ENCODE data around the gene MAU2.

MAU2 gene, protein sequence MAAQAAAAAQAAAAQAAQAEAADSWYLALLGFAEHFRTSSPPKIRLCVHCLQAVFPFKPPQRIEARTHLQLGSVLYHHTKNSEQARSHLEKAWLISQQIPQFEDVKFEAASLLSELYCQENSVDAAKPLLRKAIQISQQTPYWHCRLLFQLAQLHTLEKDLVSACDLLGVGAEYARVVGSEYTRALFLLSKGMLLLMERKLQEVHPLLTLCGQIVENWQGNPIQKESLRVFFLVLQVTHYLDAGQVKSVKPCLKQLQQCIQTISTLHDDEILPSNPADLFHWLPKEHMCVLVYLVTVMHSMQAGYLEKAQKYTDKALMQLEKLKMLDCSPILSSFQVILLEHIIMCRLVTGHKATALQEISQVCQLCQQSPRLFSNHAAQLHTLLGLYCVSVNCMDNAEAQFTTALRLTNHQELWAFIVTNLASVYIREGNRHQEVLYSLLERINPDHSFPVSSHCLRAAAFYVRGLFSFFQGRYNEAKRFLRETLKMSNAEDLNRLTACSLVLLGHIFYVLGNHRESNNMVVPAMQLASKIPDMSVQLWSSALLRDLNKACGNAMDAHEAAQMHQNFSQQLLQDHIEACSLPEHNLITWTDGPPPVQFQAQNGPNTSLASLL

DNA sequence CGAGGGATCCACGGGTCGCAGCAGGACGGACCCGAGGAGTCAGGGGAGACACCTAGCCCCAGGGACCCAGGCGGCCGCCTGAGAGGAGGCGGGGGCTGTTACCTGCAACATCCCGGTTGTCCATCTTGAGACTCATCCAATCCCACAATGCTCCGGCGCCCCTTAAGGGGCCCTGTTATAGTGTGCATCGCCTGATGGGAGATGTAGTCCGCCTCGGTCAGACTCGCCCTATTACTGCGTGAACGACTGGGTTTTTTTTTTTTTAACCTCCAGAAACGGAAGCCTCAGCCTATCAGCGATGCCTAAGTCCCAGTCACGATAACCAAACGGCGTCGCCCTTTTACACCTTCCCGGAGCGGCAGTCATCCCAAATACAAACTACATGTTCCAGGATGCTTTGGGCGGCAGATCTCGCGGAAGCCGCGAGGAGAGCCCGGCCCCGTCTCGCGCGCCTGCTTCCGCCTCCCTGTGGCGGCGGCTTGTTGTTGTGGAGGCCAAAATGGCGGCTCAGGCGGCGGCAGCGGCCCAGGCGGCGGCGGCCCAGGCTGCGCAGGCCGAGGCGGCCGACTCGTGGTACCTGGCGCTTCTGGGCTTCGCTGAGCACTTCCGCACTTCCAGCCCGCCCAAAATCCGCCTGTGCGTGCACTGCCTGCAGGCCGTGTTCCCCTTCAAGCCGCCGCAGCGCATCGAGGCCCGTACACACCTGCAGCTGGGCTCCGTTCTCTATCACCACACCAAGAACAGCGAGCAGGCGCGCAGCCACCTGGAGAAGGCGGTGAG lies at the start of gene MAU2, which contains the start of gene SUGP1:
MAU2 (plus strand) TSS at position 469 of the 780 bp plus-strand sequence; CDS start at position 500, 31 bp downstream.
SUGP1 (minus strand) TSS at position 149 of the 780 bp plus-strand sequence; CDS start at position 136, 13 bp downstream.
- DNase-seq, result no peak

DNA sequence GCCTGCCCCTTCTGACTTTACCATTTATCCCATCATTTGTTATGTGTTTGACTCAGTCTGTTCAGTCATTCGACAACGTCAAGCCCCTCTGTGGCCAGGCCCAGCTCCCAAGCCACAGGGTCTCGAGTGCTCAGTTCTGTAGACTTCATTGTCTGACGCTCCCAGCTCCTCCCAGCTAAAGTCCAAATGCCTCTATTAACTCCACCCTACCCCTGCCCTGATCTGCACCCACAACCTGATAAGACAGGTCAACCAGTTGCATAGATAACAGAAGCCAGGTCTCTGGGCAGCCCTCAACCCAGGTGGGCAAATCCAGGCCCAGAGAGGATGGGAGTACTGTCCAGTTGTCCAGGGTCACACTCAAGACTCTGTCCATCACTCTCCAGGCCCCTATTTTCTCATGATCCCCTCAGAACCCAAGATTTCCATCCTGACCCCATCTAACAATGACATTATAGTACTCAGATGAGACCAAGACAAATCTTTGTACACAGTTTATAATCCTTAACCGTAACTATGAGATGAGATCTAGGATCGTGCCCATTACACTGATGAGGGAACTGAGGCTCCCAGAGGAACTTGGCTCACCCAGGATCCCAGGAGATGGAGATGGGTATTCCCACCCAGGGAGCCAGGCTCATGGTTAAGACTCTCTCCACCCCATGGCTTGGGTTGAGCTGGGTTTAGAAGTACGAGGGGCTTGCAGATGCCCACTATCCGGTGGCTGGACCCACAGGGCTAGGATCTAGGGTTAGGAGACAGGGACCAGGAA lies 48.6 kb upstream of the MAU2 start:
- no peak for DNase-seq

DNA sequence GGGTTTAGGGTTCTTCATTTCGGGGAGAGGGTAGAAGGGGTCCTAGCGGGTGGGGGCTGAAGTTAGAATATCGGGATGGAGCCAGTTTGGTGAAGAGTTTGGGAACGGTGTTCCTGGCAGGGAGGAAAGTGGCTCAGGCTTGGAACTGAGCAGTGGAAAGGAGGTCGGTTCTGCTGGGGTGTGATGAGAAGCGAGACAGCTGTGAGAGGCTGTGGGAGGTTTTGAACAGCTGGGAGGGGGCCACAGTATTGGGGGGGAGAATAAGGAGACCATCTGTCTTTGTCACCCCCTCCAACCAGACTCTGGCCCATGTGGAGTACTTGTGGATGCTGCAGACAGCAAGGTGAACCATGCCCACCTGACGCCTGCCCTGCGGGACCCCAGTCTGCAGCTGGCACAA lies 46.5 kb upstream of the MAU2 start:
- no peak for DNase-seq

DNA sequence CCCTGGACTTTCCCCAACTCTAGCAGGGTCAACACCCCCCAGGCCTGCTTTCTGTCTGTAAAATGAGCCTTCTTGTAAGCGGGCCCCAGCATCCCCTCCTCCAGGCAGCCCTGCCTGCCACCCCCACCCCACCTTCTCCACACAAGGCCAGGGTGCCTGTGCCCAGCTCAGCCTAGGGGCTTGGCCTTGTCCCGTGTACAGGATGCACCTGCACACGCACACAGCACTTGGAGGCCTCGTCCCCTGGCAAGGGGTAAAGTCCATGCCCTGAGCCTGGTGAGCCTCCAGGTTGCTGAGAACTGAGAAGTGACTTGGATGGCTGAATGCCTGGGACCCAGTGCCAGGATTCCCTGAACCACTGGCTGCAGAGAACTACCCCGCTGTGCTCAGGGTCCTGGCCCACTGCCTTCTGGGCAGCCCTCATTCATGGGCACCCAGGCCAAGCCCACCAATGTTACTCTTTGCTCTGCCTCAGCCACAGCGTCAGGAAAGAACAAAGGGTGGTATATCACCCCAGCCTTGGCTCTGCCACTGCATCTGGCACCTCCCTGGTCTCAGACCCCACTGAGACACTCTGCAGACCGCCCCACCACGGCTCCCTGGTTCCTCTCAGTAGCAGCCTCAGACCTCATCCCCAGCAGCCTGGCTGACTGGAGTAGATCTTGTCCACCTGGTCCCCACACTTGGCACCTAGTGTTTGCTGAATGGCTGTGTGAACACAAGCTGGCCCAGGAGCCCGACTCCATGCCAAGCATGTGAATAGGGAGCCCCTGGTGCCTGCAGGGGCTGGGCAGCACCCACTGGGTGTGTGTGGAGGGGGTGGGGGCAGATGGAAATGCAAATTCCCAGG lies 45.7 kb upstream of the MAU2 start:
- no peak for DNase-seq

DNA sequence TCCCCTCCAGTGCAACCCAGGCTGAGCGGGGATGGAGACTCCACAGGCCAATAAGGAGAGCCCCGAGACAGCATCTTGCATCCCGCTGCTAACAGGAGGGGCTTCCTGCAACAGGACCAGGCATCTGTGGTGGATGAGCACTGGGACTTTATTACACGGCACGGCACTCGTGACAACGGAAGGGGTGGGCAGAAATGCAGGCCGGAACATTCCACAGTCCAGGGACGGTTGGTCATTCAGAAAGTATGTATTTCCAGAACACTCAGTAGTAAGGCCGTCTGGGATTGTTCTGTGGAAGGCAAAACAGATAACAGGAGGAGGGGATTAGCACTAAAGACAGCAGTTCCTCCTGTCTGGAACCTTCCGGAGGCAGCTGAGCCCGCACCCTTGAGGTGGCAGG lies 44.2 kb upstream of the MAU2 start:
- no peak for DNase-seq

DNA sequence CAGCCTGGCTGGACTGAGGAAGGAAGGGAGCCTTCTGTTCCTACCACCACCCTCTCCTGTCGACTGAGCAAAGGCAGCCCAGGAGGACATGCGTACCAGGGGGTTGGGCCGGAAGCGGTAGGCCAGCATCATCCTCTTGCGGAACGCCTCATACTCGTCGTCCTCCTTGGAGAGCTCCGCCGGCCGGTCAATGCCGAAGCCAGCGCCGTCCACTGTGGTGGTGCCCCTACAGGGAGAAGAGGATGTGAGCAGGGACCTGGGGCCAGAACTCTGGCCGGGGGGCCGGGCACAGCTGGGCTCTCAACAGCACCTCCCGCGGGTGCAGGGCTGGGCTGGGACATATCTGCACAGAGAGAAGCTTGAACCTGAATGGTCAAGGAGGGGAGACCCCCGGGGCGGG lies 43.8 kb upstream of the MAU2 start:
- DNase-seq, result no peak

DNA sequence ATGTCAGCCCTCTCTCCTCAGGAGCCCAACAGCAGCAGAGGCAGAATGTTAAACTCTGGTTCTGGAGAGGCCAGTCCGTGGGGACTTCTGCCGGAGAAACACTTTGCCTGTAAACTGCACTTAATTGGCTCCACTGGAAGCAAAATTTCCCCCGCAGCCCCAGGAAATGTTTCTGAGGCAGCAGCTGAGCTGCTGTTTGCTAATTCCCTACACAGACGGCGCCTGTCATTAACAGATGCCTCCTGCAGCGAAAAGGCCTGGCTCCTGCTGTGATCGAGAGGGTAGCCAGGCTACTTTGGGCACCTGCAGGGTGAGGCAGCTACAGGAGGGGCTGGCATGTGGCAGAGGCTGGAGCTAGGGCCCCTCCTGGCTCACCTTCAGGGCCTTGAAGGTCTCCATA lies 42.3 kb upstream of the MAU2 start:
- no peak for DNase-seq

DNA sequence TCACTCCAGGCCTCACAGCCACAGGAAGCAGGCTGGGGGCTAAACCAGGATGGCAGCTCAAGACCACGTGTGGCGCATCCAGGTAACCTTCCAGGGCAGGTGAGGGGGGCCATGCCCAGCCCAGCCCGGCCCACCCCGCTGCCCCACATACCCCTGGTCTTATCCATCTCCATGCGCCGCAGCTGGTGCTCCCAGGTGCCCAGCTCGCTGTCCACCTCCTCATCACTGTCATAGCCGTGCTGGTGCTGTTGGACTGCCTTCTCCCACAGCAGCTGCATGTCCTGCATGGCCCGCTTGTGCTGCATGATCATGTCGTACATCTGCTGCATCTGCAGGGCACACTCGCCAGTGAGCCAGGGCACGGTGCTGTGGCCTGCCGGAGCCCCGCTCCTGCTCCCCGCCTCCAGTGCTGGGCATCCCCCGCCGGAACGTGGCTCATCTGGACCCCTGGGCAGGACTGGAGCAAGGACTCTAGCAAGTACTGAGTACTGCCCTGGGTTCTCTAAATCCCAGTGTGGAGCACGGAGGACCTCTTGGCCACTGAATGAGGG lies 41.5 kb upstream of the MAU2 start:
- DNase-seq, result no peak

DNA sequence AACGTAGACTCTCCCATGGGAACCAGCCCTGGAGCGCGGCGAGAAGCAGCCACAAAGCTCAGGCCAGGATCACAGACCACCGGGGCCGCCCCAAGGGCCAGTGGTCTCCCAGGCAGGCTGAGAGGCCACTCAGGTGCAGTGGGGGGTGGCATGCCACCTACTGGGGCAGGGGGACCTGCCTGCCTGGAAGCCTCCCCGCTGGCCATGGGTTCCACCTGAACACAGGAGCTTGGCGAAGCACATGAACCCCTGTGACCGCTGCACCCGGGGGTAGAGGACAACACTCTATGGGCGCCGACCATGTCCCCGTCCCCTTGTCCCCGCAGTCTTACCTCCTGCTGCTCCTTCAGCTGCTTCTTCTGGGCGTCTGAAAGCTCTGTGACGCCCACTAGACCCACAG lies 40.8 kb upstream of the MAU2 start:
- DNase-seq, result no peak

DNA sequence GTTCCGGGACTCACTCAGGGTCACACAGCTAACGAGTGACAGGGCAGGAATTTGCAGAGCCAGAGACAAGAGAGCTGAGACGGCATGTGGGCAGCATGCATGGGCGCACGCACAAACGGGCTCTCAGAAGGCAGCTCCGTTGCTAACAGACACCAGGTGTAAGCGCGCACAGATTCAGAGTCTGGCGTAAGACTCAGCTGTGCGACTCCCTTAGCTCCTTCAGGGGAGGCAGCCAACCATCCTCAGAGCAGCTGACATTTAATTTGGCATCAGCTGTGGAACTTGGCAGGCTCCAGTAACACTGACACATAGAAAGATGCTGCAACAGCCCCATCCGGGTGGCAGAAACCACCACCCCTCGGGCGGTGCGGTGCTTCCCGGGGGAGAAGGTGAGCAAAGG lies 40.1 kb upstream of the MAU2 start:
- no peak for DNase-seq

DNA sequence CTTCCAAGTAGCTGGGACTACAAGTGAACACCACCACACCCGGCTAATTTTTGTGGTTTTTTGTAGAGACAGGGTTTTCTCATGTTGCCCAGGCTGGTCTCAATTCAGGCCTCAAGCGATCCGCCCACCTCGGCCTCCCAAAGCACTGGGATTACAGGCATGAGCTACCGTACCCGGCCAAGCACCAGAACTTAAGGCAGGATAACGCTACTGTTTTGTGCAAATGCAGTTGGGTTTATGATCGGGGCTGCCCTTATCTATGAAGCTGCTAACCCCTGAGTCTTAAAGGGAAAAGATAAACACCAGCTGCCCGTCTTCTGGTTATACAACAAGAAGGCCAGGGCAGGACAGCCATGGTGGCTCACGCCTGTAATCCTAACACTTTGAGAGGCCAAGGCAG lies 34.9 kb upstream of the MAU2 start:
- no peak for DNase-seq

DNA sequence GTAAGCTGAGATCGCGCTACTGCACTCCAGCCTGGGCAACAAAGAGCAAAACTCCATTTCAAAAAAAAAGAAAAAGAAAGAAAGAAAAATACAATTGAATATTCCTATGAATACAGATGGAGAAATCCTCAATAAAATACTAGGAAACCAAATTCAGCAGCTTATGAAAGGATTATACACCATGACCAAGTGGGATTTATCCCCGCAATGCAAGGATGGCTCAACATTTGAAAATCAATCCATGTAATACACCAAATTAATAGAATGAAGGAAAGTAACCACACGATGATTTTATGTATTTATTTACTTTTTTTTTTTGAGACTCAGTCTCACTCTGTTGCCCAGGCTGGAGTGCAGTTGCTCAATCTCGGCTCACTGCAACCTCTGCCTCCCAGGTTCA lies 28.0 kb upstream of the MAU2 start:
- DNase-seq, result no peak

DNA sequence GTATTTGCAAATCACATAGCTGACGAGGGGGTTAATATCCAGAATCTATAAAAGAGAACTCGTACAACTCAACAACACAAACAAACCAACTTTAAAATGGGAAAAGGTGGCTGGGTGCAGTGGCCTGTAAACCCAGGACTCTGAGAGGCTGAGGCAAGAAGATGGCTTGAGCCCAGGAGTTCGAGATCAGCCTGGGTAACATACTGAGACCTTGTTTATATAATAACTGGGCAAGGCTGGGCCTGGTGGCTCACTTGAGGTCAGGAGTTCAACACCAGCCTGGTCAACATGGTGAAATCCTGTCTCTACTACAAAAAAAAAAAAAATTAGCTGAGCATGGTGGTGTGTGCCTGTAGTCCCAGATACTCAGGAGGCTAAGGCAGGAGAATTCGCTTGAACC lies 25.7 kb upstream of the MAU2 start:
- no peak for DNase-seq

DNA sequence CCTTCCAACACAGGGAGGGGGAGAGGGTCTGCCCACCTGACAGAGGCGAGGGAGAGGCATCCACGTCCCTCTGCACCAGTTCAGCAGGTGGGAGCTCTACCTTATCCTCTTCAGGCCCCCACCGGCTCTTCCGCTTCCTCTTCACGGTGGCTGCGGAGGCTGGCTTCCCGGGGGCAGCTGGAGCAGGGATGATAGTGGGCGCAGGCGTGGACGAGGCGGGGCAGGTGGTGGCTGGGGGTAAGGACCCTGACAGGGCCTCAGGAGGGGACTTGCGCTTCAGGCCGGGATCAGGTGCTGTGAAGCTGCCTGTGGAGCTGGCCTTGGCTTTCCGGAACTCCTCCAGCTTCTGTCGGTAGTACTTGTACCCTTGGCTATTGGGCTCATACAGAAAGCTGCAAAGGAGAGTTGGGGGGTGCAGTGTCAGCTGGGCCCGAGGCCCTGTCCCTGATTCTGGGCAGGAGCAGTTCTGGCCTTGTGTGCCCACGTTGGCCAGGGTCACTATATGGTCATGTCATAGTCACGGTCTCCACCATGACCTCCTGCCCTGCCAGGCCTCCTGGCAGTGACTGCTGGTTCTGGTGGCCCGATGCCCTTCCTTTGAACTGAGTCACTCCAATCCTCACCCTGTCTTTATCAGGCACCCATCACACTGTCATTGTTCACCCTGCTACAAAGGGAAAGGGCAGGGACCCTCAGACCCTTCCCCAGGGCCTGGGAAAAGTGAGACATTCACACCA lies 23.5 kb upstream of the MAU2 start:
- DNase-seq, result no peak

DNA sequence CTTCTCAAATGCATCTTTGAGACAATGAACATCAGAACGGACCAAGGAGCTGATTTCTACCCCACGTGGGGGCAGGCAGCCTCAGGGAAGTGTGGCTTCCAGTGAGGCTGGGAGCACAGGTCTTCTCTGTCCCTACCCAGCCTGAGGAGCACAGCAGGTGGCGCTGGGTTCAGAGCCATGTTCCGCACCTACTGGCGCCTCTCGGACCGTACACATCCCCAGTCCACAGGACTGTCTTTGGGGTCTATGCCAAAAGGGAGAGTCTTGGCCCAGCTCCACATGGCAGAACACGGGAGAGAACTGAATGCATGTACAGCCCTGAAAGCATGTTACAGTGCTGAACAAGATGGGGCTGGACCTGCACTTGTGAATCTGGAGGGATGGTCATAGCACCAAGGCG lies 22.9 kb upstream of the MAU2 start:
- no peak for DNase-seq

DNA sequence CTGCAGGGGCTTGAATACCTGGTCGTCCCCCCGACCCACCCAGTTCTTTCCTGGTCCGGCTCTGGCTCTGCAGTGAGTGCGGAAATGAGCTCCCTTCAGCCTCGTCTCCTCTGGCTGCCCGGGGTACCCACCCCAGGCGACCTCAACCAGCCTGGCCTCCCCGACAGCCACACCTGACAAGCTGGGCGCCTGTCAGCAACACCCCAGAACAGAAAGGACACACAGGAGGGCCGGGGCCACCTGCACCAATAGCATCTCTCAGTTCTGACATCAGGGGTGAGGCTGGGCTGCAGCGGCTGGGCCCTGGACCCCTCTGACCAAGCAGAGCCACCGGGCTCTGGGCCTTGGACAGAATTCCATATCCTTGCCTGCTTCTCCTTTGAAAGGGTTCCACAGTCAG lies 20.0 kb upstream of the MAU2 start:
- DNase-seq, result no peak

DNA sequence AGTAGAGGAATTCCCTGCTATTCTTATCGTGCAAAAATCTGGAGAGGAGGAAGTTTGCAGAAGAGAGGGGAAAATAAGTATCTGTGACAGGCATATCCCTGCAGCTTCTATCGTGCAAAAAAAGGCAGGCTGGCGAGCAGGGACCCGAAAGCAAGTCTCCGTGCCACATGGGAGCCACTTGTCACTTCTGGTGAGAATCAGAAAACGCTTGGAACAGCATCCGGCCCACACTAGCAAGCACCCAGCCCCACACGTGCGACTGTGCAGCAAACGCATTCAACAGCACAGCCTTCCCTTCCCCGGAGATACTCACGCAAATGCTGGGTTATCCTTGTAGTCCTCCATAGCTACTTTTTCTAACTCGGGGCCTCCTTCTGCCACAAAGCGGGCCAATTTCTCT lies 17.2 kb upstream of the MAU2 start:
- DNase-seq, result no peak

DNA sequence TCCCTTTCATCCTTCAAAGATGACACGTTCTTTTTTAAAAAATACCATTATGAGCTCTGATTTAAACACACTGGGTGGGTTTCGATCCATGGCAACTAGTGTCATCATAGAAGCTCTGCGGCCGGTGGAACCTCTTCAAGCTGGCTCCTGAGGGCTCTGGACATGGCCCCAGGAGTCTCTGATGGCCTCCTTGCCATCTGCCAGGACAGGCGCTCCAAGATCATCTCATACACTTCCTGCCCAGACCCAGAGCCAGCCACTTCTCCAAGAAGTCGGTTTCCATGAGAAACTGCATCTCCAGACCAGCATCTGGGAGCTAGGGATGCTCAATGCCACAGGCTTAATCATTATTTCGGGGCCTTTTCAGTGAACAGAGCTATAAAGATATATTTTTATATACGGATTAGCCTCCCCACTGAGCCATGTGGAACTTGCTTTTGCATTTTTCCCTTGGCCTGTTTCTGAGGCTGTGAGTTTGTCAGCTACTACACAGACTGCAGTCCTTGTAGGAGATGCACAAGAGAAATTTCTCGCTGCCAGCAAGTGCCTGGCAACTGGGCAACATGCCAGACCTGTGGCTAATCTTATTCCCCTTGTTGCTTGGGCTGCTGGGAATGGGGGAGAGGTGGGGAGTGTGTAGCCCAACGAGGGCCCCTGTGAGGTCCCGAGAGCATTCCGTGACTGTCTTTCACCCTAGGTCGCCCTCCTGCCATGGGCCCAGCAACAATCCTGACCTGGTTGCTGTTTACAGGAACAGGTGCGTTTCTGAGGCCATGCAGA lies 16.3 kb upstream of the MAU2 start:
- DNase-seq, result no peak

DNA sequence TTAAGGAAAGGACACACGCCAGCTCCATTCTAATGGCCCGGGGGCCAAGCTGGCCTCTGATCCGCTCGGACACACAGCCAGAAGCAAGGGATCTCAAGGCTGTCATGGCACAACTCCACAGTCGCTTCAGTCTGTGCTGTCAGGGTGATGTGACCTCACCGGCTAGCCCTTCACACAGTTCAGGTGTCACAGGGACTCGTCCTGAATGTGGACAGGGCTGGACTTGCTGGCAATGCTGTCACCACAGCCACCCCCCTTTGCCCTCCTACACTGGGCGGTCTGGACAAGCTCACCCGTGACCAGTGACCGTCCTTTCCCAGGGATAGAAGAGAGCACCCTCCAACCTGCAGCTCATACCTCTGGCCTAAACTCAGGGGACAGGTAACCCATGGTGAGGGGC lies 15.6 kb upstream of the MAU2 start:
- no peak for DNase-seq

DNA sequence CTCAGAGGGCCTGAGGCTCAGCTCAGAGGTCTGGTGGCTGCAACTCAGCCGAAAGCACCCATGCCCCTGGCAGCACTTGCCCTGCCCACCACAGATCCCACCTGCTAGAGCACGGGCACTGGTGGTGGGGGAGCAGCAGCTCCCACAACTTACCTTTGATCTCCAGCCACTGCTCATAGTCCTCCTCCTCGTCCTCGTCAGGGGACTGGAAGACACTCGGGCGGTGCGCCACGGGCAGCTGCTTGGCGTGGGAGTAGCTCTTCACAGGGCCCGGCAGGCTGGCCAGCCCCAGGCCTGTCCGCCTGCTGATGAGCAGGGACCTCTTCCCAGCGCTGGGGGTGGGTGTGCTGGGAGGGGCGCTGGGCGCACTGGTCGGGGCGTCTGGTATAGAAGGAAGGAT lies 14.9 kb upstream of the MAU2 start:
- DNase-seq, result no peak

Data from cortex of kidney (tissue), 1 donor.